Suprapubic skin (tissue), 4 donors: Measurements from ENCODE around the gene ERC2. TPM values are rescaled to one million over a fixed set of nuclear protein-coding genes. Genes with fewer than 3 reads are reported as not detected.

Experiments
- DNase-seq, 2 donors: peaks; one replicate each; pipeline ENCODE4 v3.0.0-alpha.2; 2019; ENCODE audit warnings: low spot score in 2 of 2
- H3K27ac ChIP-seq: fragments of 200-600 bp; sonication (generic); one replicate; pipeline ENCODE4 v1.5.1; 2019
- H3K27me3 ChIP-seq: fragments of 200-600 bp; sonication (generic); one replicate; pipeline ENCODE4 v1.5.1; 2019
- H3K36me3 ChIP-seq: fragments of 200-600 bp; sonication (generic); one replicate; pipeline ENCODE4 v1.5.1; 2019
- H3K4me1 ChIP-seq: fragments of 200-600 bp; sonication (generic); one replicate; pipeline ENCODE4 v1.5.1; 2019
- H3K4me3 ChIP-seq: fragments of 200-600 bp; sonication (generic); one replicate; pipeline ENCODE4 v1.5.1; 2019; ENCODE audit warnings: mild to moderate bottlenecking
- H3K9me3 ChIP-seq: fragments of 200-600 bp; sonication (generic); one replicate; pipeline ENCODE4 v1.5.1; 2019
- EP300 ChIP-seq: sonication (generic); formaldehyde crosslinking; IDR thresholded peaks from one replicate; pipeline ENCODE4 v1.6.1; 2017; ENCODE audit warnings: antibody characterized with exemption
- POLR2A ChIP-seq, 2 donors: fragments of 450-650 bp; IDR thresholded peaks; one replicate each; pipeline ENCODE4 v1.6.1; 2017; ENCODE audit warnings: antibody characterized with exemption in 2 of 2, mild to moderate bottlenecking in 2 of 2, moderate library complexity in 2 of 2
- POLR2AphosphoS5 ChIP-seq, 3 donors: sonication (generic); formaldehyde crosslinking; IDR thresholded peaks; one replicate each; pipeline ENCODE4 v1.6.1; 2017; ENCODE audit warnings: antibody characterized with exemption in 3 of 3
- WGBS: methylation state at CpG from one replicate; pipeline ENCODE4 v1.1.5; 2018; 5-methylcytosine and 5-hydroxymethylcytosine counted together
- total RNA-seq, 4 donors: library from RNA; depleted of rRNA; stranded (reverse); fragments of >200 nt; gene quantifications; one replicate each; pipeline ENCODE4 v1.1.0, GENCODE V29; 2016
- TF ChIP-seq, protein P1 (sequence below), 2 donors: fragments of 200-600 bp in 1 of 2; fragments of 450-650 bp in 1 of 2; sonication (generic) in 1 of 2; IDR thresholded peaks; one replicate each; pipeline ENCODE4 v1.5.1; 2016 to 2019; ENCODE audit warnings: antibody characterized with exemption in 2 of 2, mild to moderate bottlenecking in 1 of 2, moderate library complexity in 1 of 2

The ERC2 gene
- total RNA-seq, 4 donors from 2014 or later = 0.21 TPM; not detected in 3

DNA sequence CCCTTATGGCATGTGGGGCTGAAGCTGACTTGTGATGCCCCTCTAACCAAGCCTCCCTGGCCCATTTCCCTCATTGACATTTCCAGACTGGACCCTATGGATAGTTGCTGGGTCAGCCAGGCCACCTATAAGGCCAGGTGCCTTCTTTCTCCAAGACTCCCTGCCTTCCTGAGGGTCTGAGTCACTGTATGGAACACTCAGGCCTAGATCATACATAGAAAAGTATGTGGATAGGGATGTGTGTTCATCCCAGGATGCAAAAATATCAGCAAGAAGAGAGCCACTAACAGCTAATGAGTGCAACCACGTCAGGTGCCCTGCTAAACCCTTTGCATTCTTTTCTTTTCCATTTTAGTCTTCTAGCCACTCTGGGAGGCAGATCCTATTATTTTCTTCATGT lies 812.7 kb downstream of the ERC2 start:
- DNase-seq = no peak
- Histone ChIP-seq H3K27ac (no peak overlapping the region), H3K9me3 (no peaks in the 10 kb centered on the region), H3K4me3 (no peak overlapping the region), H3K27me3 (no peaks in the 10 kb centered on the region), H3K4me1 (peaks cover 8% of the 10 kb centered on the region), H3K36me3 (no peaks in the 10 kb centered on the region)
- WGBS = 94% methylated on average over 1 of the region's 1 CpG
- TF ChIP-seq POLR2A (IDR thresholded peaks at IDR 0.05) = no peak
- no peak for TF ChIP-seq EP300
- TF ChIP-seq, protein P1, sequence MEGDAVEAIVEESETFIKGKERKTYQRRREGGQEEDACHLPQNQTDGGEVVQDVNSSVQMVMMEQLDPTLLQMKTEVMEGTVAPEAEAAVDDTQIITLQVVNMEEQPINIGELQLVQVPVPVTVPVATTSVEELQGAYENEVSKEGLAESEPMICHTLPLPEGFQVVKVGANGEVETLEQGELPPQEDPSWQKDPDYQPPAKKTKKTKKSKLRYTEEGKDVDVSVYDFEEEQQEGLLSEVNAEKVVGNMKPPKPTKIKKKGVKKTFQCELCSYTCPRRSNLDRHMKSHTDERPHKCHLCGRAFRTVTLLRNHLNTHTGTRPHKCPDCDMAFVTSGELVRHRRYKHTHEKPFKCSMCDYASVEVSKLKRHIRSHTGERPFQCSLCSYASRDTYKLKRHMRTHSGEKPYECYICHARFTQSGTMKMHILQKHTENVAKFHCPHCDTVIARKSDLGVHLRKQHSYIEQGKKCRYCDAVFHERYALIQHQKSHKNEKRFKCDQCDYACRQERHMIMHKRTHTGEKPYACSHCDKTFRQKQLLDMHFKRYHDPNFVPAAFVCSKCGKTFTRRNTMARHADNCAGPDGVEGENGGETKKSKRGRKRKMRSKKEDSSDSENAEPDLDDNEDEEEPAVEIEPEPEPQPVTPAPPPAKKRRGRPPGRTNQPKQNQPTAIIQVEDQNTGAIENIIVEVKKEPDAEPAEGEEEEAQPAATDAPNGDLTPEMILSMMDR (IDR thresholded peaks at IDR 0.05) = no peak
- no peak for TF ChIP-seq POLR2AphosphoS5 (IDR thresholded peaks at IDR 0.05)

DNA sequence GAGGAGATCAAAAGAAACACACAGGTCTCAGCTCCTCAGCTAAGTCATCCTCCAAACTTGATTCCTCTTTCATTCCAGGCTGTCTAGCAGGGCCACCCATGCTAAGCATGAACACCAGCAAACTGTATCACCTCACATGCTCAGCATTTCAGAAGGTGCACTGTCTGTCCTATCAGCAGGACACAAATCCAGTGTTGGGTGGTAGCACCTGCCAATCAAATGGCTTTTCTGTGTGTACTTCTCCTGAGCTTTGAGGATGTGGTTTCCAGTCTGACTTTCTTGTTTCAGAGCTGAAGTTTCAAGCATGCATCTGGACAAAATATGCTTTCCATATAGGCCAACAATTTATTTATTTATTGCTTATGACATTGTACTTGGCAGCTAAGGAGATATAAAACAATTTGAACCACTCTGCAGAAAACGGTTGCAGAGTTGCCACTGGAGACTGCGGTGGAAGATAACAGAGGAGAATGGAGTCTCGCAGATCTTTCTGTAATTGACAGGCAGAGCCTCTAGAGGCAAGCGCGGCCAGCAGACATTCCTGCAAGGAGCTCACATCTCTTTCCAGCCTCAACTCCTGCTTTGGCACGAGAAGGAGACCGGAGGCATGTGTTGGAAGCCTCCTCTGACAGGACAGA lies 814.0 kb downstream of the ERC2 start:
- 65% methylated on average over 7 of the region's 7 CpGs for WGBS
- peaks cover 8% of the 10 kb centered on the region for H3K4me1 ChIP-seq
- no peak overlapping the region for H3K27ac ChIP-seq
- DNase-seq = no peak
- peaks cover 4% of the 10 kb centered on the region for H3K27me3 ChIP-seq
- TF ChIP-seq POLR2AphosphoS5 (IDR thresholded peaks at IDR 0.05) (no peak), EP300 (no peak), POLR2A (IDR thresholded peaks at IDR 0.05) (no peak)
- TF ChIP-seq, protein P1 (IDR thresholded peaks at IDR 0.05) = no peak
- no peaks in the 10 kb centered on the region for H3K9me3 ChIP-seq
- H3K4me3 ChIP-seq = no peak overlapping the region
- H3K36me3 ChIP-seq = no peaks in the 10 kb centered on the region

DNA sequence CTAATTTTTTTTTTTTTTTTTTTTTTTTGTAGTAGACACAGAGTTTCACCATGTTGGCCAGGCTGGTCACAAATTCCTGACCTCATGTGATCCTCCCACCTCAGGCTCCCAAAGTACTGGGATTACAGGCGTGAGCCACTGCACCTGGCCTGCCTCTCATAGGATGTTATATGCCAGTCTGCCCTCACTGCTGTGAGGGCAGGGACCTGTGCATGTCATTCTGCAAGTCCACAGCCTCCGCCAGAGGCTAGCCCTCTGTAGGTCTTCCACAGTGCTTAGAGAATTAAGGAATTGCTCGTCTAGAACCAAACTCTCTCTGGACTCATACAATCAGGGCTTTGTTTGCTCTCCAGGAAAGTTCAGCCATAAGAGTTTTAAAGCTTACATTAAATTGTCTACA lies 817.3 kb downstream of the ERC2 start:
- Histone ChIP-seq H3K4me1 (peaks cover 5% of the 10 kb centered on the region), H3K27ac (no peak overlapping the region), H3K4me3 (no peak overlapping the region), H3K27me3 (peaks cover 15% of the 10 kb centered on the region), H3K9me3 (no peaks in the 10 kb centered on the region), H3K36me3 (no peaks in the 10 kb centered on the region)
- no peak for TF ChIP-seq POLR2A (IDR thresholded peaks at IDR 0.05)
- TF ChIP-seq, protein P1 (IDR thresholded peaks at IDR 0.05) = no peak
- no peak for TF ChIP-seq POLR2AphosphoS5 (IDR thresholded peaks at IDR 0.05)
- TF ChIP-seq EP300 = no peak
- no peak for DNase-seq
- 81% methylated on average over 3 of the region's 3 CpGs for WGBS

DNA sequence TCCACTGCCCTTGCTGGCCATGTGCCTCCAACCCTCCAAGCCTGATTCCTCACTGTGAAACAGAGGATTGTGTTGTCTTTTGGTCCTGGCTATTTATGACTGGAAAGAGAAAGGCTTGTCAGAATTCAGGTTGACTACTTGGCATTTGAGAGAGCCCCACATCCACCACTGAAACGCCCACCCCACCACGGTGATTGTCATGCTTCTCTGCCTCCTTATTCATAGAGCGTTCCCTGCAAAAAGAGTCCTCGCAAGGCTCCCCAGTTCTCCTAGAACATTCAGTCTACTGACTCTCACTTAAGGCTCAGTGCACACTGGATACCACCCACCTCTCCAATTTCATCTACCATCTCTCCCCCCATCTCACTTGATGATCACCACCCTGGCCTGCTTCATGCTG lies 818.3 kb downstream of the ERC2 start:
- H3K27me3 ChIP-seq = peaks cover 15% of the 10 kb centered on the region
- no peak overlapping the region for H3K27ac ChIP-seq
- peaks cover 5% of the 10 kb centered on the region for H3K4me1 ChIP-seq
- no peaks in the 10 kb centered on the region for H3K36me3 ChIP-seq
- no peak overlapping the region for H3K4me3 ChIP-seq
- 95% methylated on average over 4 of the region's 4 CpGs for WGBS
- no peaks in the 10 kb centered on the region for H3K9me3 ChIP-seq
- TF ChIP-seq, protein P1 (IDR thresholded peaks at IDR 0.05) = no peak
- TF ChIP-seq POLR2A (IDR thresholded peaks at IDR 0.05) = no peak
- DNase-seq = no peak

DNA sequence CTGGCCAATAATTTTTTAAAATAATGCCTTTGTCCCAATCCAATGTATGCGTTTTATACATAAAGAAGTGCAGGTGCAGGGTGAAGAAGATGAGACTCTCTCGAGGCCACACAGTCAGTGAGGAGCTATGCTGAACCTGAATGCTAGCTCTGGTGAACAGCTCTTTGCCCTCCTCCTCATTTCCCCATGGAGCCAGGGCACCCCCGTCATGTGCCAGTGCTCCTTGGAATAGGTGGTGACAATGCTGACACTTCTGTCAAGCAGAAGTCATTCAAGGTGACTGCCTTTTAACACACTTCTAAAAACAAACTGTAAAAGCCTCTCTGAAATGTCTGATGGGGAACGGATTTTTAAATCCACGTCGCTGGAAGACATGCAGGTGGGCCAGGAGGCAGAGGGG lies 818.7 kb downstream of the ERC2 start:
- no peak for TF ChIP-seq EP300
- no peak for TF ChIP-seq POLR2AphosphoS5 (IDR thresholded peaks at IDR 0.05)
- TF ChIP-seq, protein P1 (IDR thresholded peaks at IDR 0.05) = no peak
- no peak for TF ChIP-seq POLR2A (IDR thresholded peaks at IDR 0.05)
- H3K4me3 ChIP-seq = no peak overlapping the region
- WGBS = 90% methylated on average over 6 of the region's 6 CpGs
- DNase-seq = no peak
- no peaks in the 10 kb centered on the region for H3K9me3 ChIP-seq
- no peak overlapping the region for H3K27ac ChIP-seq
- peaks cover 5% of the 10 kb centered on the region for H3K4me1 ChIP-seq
- H3K27me3 ChIP-seq = peaks cover 15% of the 10 kb centered on the region
- H3K36me3 ChIP-seq = no peaks in the 10 kb centered on the region
